DND-41 (cell line): ENCODE measurements around the gene SH3TC1.

ENCODE experiments used
- CTCF ChIP-seq: IDR thresholded peaks from 2 replicates; pipeline ENCODE4 v1.5.1; 2012; ENCODE audit warnings: borderline replicate concordance, low read length, moderate library complexity, mild to moderate bottlenecking; ENCODE audit not compliant: poor library complexity, severe bottlenecking; ENCODE audit errors: extremely low read depth
- EZH2 ChIP-seq: IDR thresholded peaks from 3 replicates; pipeline ENCODE4 v1.6.1; 2012; ENCODE audit warnings: borderline replicate concordance, low read depth, mild to moderate bottlenecking, moderate library complexity, low read length, inconsistent platforms; ENCODE audit not compliant: severe bottlenecking

DNA sequence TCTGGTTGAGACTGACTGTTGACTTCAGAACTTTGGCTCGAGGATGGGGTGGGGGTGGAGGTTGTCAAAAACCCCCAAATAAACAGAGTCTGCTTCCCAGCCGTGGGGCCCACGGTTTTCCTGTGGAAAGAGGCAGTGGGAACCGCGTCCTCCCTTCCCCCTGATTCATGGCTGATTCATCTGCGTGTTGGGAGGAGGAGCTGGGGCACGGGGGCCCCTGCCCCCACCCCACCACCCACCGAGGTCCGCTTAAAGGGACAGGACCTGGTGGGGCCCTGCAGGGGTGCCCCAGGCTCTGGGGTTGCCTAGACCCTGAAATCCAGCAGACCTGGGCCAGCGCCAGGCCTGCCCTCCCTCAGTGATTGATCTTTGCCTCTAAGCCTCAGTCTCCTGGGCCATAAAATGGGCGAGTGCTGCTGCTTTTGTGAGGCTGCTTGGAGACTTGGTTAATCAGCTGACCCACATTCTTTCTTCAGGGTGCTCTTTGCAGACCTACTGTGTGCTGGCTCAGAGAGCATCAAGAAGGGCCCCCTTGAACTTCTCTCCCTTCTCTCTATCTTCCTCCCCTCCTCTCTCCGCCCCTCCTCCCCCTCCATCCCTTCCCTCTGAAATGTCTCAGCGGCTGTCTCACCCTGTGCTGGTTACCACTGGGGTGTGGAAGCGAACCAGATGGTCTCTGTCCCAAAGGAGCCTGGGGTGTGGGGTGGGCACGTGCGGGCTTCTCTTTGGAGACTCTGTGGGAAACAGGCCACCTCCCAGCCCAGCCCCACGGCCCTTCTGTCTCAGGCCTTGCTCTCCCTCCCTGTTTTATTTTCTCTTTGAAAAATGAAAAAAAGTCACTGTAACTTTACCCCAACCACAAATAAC is 79.6 kb downstream of the SH3TC1 start:
- TF ChIP-seq EZH2 (no peak), CTCF (no peak)
